SU-DHL-6 (cell line): ENCODE measurements around the gene CASS4.

Experiments used
- H2AFZ ChIP-seq: fragments of 200-600 bp; sonication (generic); 2 replicates; pipeline ENCODE4 v1.6.1; 2014; ENCODE audit warnings: low read depth, mild to moderate bottlenecking, moderate library complexity, mixed read lengths, antibody characterized with exemption, low read length; ENCODE audit not compliant: severe bottlenecking
- H3F3A ChIP-seq: fragments of 200-600 bp; shearing (Covaris generic); 2 replicates; pipeline ENCODE4 v1.6.0; 2016; ENCODE audit warnings: antibody characterized with exemption, mild to moderate bottlenecking; ENCODE audit not compliant: insufficient read depth
- H3K27ac ChIP-seq: fragments of 200-600 bp; sonication (generic); 2 replicates; pipeline ENCODE4 v1.5.1; 2016; ENCODE audit warnings: low read depth, mild to moderate bottlenecking, low read length, moderate library complexity, mixed read lengths
- H3K27me3 ChIP-seq: fragments of 200-600 bp; sonication (generic), shearing (Covaris generic); 2 replicates; pipeline ENCODE4 v1.6.0; 2014; ENCODE audit warnings: mild to moderate bottlenecking, low read length
- H3K36me3 ChIP-seq: fragments of 200-600 bp; sonication (generic); 2 replicates; pipeline ENCODE4 v1.6.1; 2014; ENCODE audit warnings: mild to moderate bottlenecking, low read length, mixed read lengths
- H3K4me2 ChIP-seq: fragments of 300-600, 200-600 bp; shearing (Covaris generic), sonication (generic); 2 replicates; pipeline ENCODE4 v1.6.0; 2014; ENCODE audit warnings: low read length, low read depth, mild to moderate bottlenecking; ENCODE audit not compliant: poor library complexity, severe bottlenecking
- H3K4me3 ChIP-seq: fragments of 200-600 bp; sonication (generic); 2 replicates; pipeline ENCODE4 v1.5.1; 2014; ENCODE audit warnings: antibody characterized with exemption, low read length, mild to moderate bottlenecking, mixed read lengths; ENCODE audit not compliant: insufficient read depth, poor library complexity, severe bottlenecking
- H3K79me2 ChIP-seq: fragments of 200-600 bp; sonication (generic); 2 replicates; pipeline ENCODE4 v1.6.1; 2014; ENCODE audit warnings: mild to moderate bottlenecking, low read length, moderate library complexity; ENCODE audit not compliant: insufficient read depth
- H3K9ac ChIP-seq: fragments of 200-600 bp; sonication (generic); 2 replicates; pipeline ENCODE4 v1.7.0; 2014; ENCODE audit warnings: mild to moderate bottlenecking, low read length
- H3K9me2 ChIP-seq: fragments of 200-600 bp; sonication (generic); replicated peaks from 2 replicates; pipeline ENCODE4 v1.6.1; 2014; ENCODE audit warnings: low read length; ENCODE audit not compliant: insufficient read depth
- H3K9me3 ChIP-seq: fragments of 200-600 bp; sonication (generic); 2 replicates; pipeline ENCODE4 v1.6.1; 2014; ENCODE audit warnings: low read length, mixed read lengths; ENCODE audit not compliant: insufficient read depth
- H4K20me1 ChIP-seq: fragments of 200-600 bp; sonication (generic); 2 replicates; pipeline ENCODE4 v1.6.1; 2014; ENCODE audit warnings: low read depth, mild to moderate bottlenecking, antibody characterized with exemption, low read length, moderate library complexity, mixed read lengths
- EZH2phosphoT487 ChIP-seq: fragments of 200-600 bp; sonication (generic), shearing (Covaris generic); conservative IDR thresholded peaks from 2 replicates; pipeline ENCODE4 v1.6.1; 2018; ENCODE audit warnings: mild to moderate bottlenecking, antibody characterized with exemption, low read length, moderate library complexity, mixed read lengths
- TF ChIP-seq, protein P1 (sequence below): fragments of 200-600 bp; sonication (generic); IDR thresholded peaks from one replicate; pipeline ENCODE4 v1.5.1; 2017; ENCODE audit warnings: antibody characterized with exemption, mild to moderate bottlenecking, low read length, moderate library complexity; ENCODE audit not compliant: insufficient read depth, poor library complexity, severe bottlenecking

CASS4 gene

DNA sequence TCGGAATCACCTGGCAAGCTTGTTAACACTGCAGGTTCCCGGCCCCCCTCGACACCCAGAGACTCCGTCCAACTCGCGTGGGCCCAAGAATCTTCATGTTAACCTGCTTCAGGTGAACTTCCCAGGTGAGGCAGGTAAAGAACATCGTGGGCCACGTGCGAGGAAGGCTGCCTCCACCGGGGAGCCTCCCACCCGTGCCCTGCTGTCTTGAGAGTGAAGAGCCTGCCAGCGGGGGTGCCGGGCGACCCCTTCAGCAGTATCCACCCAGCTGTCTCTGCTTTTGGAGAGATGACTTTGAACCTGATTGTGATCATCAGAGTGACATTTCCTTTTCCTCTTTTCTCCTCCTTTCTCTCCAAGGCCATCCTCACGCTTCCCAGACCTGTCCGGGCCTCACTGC is 33.5 kb downstream of the CASS4 start:
- Histone ChIP-seq H3K9ac (no peak overlapping the region), H4K20me1 (no peaks in the 10 kb centered on the region), H3K79me2 (no peaks in the 10 kb centered on the region), H3K27me3 (no peaks in the 10 kb centered on the region), H3K27ac (no peak overlapping the region), H3K4me2 (no peak overlapping the region), H3K9me3 (no peaks in the 10 kb centered on the region), H3K36me3 (no peaks in the 10 kb centered on the region), H3F3A (no peaks in the 10 kb centered on the region), H3K9me2 (no peaks in the 10 kb centered on the region), H2AFZ (no peak overlapping the region), H3K4me3 (no peak overlapping the region)
- TF ChIP-seq EZH2phosphoT487: no peak
- TF ChIP-seq, protein P1, sequence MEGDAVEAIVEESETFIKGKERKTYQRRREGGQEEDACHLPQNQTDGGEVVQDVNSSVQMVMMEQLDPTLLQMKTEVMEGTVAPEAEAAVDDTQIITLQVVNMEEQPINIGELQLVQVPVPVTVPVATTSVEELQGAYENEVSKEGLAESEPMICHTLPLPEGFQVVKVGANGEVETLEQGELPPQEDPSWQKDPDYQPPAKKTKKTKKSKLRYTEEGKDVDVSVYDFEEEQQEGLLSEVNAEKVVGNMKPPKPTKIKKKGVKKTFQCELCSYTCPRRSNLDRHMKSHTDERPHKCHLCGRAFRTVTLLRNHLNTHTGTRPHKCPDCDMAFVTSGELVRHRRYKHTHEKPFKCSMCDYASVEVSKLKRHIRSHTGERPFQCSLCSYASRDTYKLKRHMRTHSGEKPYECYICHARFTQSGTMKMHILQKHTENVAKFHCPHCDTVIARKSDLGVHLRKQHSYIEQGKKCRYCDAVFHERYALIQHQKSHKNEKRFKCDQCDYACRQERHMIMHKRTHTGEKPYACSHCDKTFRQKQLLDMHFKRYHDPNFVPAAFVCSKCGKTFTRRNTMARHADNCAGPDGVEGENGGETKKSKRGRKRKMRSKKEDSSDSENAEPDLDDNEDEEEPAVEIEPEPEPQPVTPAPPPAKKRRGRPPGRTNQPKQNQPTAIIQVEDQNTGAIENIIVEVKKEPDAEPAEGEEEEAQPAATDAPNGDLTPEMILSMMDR: no peak

DNA sequence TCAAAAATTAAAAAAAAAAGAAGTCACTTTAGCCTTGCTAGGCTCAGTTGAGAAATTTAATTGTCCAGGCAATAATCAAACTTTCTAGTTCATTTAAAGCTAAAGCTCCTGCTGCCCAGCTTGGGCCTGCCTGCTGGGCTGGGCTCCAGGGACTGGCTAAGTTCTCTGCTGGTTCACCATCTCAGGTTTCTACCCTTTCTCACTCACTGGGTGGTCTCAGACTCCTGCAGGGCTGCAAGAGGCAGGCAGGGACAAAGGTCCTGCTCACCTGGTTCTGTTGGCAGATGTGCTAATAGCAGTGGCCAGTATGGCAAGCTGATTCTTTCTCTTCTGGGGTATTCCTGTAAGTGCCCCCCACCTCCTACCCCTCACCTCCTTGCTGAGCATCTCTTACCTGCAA is 35.2 kb downstream of the CASS4 start:
- H3K27ac ChIP-seq: no peak overlapping the region
- TF ChIP-seq, protein P1: no peak
- no peak for TF ChIP-seq EZH2phosphoT487
- no peak overlapping the region for H3K4me2 ChIP-seq
- H3K79me2 ChIP-seq: no peaks in the 10 kb centered on the region
- no peak overlapping the region for H2AFZ ChIP-seq
- no peaks in the 10 kb centered on the region for H4K20me1 ChIP-seq
- no peak overlapping the region for H3K4me3 ChIP-seq
- no peaks in the 10 kb centered on the region for H3F3A ChIP-seq
- H3K9me2 ChIP-seq: no peaks in the 10 kb centered on the region
- no peak overlapping the region for H3K9ac ChIP-seq
- no peaks in the 10 kb centered on the region for H3K27me3 ChIP-seq
- H3K9me3 ChIP-seq: no peaks in the 10 kb centered on the region
- H3K36me3 ChIP-seq: no peaks in the 10 kb centered on the region

DNA sequence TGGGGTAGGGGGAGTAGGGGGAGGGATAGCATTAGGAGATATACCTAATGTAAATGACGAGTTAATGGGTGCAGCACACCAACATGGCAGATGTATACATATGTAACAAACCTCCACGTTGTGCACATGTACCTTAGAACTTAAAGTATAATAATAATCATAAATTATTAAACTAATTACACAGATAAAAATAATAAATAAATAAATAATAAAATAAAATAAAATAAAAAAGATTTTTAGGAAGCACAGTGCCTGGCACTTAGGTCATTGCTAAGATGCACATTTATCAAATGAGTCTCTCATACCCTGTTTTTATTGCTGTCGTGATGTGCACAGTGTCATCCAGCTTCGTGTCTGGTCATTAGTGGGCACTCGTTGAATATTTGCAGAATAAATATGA is 37.4 kb downstream of the CASS4 start:
- Histone ChIP-seq H3K4me3 (no peak overlapping the region), H3K27me3 (no peaks in the 10 kb centered on the region), H3K9ac (no peak overlapping the region), H3F3A (no peaks in the 10 kb centered on the region), H3K27ac (no peak overlapping the region), H3K4me2 (no peak overlapping the region), H3K36me3 (no peaks in the 10 kb centered on the region), H2AFZ (no peak overlapping the region), H4K20me1 (no peaks in the 10 kb centered on the region), H3K9me2 (no peaks in the 10 kb centered on the region), H3K9me3 (no peaks in the 10 kb centered on the region), H3K79me2 (no peaks in the 10 kb centered on the region)
- no peak for TF ChIP-seq EZH2phosphoT487
- TF ChIP-seq, protein P1: no peak

DNA sequence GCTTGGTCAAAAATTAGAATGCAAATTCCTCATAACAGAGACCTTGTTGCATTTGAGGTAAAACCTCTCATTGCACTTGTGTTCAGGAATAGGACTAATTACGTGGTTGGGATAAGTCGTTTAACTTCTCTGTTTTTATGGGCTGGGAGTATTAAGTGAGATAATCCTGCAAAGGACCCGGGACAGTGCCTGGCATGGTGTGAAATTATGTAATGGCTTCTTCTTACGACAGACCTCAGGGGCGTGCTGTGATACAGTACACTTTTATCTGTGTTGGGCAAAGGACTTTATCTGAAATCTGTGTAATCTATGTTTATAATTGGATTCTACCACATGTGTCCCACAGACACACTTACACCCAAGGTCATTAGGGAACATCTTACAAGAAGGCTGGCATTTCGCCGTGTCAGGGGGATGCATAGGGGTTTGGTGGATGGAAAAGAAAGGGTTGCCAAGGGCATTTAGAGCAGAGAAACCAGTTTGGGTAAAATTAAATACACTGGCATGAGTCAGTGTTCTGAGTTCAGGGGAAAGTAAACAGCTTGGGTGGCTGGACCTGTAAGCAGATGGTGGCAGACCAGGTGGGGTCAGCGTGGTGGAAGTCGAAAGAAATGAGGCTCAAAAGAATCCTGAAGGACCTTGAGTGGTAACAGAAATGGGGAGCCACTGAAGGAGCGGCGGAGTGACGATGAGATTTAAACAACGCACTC is 39.2 kb downstream of the CASS4 start:
- Histone ChIP-seq H3K27ac (no peak overlapping the region), H3F3A (no peaks in the 10 kb centered on the region), H3K9ac (no peak overlapping the region), H3K4me2 (no peak overlapping the region), H3K36me3 (no peaks in the 10 kb centered on the region), H3K27me3 (no peaks in the 10 kb centered on the region), H4K20me1 (no peaks in the 10 kb centered on the region), H3K9me2 (no peaks in the 10 kb centered on the region), H2AFZ (no peak overlapping the region), H3K9me3 (no peaks in the 10 kb centered on the region), H3K79me2 (no peaks in the 10 kb centered on the region), H3K4me3 (no peak overlapping the region)
- TF ChIP-seq EZH2phosphoT487: no peak
- TF ChIP-seq, protein P1: no peak
